HG02970 (cell line): Measurements from ENCODE around the gene FYB2.
A peak's percentile ranks its signal among the peaks of the same experiment; 100 is the strongest.
"Not testable (repeated sequence)": the region's sequence is repeated elsewhere in the genome, so short reads cannot be mapped to it uniquely, and the experiment has no call there.

Source experiments
- ATAC-seq: cut with Tn5 transposase; IDR thresholded peaks from one replicate; pipeline ENCODE4 v1.9.1; 2021; ENCODE audit warnings: mild to moderate bottlenecking, moderate library complexity, moderate number of reproducible peaks; ENCODE audit not compliant: unreplicated experiment, low FRiP score

The FYB2 gene

GRCh38 chr1:56798053-56798471, 21.1 kb downstream of the FYB2 start:
- ATAC-seq = no peak

- no peak for ATAC-seq
Measured at GRCh38 chr1:56797065-56797685, 22.0 kb downstream of the FYB2 start.

GRCh38 chr1:56795870-56796269, 23.3 kb downstream of the FYB2 start:
- no peak for ATAC-seq

DNA sequence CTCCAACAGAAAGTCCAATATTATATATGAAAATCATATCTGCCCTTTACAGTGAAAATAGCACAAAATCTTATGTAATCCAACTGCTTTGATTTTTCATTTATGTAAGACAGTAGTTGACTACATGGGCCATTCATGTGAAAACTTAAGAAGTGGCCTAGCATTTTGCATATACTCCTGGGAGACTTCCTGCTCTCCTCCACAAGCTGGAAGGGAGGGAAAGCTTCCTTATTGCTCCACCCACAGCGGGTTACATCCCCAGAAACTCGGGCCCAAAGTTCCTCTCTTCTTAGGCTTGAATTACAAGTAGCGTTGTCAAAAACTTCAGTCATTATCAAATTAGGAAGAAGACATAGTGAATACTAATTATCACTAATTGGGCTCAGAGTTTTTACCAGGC, 29.2 kb downstream of the FYB2 start:
- ATAC-seq = no peak

- no peak for ATAC-seq
Measured at GRCh38 chr1:56788588-56788987, 30.6 kb downstream of the FYB2 start.

DNA sequence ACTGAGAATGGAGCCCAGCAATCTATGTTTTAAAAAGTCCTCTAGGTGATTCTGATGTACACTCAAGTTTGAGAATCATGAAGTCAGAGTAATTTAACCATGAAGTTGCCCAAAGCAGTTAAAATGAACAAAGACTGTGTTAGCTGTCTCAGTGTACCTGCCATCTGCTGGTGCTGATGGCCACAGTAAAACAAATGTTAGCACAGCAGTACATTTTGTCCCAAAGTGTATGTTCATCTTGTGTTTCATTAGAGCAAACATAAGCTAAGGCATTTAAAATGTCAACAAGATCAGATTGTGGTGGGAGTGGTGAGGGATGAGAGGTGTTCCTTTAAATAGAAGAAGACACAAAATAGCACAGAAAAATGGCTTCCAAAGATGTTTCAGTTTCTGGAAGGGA, 31.1 kb downstream of the FYB2 start:
- ATAC-seq = no peak

DNA sequence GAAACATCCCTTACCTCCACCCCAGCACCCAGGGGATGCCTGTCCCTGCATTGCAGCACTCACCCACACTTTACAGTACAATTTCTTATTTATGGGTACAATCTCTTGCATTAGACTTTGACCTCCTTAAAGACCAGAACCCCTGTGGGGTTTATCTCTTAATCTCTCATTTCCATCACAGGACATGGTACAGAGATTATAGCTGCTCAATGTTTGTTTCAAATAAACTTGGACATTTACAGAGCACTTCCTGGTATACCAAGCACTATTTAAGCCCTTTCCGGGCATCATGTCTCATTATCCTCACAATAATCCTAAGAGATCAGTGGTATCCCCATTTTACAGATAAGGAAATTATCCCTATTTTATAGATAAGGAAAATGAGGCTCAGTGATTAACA, 31.9 kb downstream of the FYB2 start:
- ATAC-seq = no peak

DNA sequence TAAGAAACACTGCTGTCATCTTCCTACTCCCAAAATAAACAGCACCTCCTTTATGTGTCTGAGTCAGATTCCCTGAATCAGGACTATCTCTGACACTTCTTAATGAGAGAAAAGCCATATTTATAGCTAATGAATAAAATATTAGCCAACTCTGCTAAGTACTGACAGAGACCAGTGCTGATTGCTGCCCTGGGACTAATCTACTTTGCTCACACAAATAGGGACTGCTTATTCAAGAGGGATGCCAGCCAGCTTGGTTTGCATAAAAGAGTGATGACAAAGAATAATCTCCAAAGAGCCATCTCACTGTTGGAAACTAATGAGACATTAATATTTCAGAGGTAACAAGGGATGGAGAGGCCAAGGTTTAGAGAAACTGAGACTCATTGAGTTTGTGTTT, 36.4 kb downstream of the FYB2 start:
- no peak for ATAC-seq

- ATAC-seq = no peak
Measured at GRCh38 chr1:56780826-56781225, 38.4 kb downstream of the FYB2 start.

DNA sequence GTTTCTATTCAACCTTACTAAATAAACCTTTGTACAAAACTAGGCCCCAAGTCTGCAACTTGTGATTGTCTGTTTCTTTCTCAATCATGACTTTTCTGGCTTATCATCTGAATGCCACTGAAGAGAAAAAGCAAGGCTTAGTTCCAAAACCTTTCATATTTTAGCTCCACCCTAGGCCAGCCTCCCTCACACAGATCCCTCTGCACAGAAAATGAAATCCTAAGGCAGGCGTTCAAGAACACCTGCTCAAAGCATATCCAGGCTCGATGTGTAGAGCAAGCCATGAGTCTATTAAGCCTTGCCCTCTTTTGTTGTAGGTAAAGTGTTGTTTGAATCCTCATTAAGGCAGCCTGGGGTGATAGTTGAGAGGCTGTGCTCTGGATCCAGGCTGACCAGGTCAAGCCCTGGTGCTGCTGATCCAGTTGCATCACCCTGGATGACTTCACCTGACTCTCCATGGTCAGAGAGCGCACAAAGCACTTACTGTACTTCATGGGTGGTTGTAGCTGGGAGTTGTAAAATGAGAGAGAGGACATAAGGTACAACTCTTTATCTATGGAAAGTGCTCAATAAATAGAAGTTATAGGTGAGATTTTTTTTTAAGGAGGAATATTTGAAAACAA, 39.0 kb downstream of the FYB2 start:
- ATAC-seq = no peak

- no peak for ATAC-seq
Measured at GRCh38 chr1:56777972-56778371, 41.2 kb downstream of the FYB2 start.

- not testable (repeated sequence) for ATAC-seq
Measured at GRCh38 chr1:56774732-56775131, 44.5 kb downstream of the FYB2 start.

- peak; percentile 49 for ATAC-seq
Measured at GRCh38 chr1:56774067-56774609, 45.1 kb downstream of the FYB2 start.

- no peak for ATAC-seq
Measured at GRCh38 chr1:56773341-56774066, 45.7 kb downstream of the FYB2 start.

DNA sequence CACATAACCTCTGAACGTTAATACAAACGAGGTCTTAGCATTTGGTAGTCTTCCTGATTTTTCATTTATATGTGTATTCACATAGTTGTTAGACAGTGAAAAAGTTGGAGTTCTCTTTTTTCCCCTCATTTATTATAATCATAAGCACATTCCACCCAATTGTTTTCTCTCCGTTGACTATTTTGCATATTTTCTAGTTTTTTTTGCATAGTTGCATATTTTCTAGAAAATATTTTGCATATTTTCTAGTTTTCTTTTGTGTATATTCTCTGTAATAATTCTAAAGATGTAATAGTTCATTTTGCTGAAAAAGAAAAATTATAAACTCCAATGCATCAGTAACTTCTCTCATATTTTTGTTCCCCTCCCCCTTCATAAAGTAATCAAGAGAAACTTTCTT, 47.5 kb downstream of the FYB2 start:
- no peak for ATAC-seq

DNA sequence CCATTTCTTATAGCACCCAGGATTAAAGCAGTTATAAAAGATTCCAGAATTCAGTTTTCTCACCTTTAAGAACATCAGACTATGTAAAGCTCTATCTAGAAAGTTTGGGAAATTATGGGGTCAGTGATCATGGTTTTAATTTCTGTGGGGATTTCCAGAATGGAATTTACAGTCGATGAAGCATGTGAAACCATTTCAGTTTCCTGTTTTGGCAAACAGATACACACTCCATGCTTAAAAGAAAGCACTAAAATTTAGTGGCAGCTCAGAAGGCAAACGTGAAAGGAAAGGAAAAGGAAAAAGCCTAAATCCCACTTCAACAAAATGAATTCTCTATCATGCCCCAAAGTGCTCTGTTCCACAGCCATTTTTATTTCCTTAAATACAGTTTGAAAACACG, 60.4 kb downstream of the FYB2 start:
- no peak for ATAC-seq

GRCh38 chr1:56758135-56758534, 61.1 kb downstream of the FYB2 start:
- ATAC-seq = no peak

DNA sequence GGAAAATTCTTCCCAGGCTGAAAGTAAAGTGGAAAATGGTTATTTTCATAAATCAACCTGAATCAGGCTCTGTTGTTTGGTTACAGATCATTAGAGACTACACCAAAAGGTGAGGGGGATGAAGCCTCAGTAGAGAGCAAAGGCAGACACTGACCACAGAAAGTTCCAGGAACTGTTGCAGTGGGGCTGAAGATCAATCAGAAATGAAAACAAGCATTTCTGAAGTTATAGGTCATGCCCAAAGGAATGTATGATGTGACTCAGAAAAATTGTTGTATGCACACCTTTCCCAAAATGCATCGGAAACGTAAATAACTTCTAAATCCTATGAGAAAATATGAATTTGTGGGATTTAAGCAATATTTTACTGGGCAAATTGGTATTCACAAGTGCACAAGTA, 63.3 kb downstream of the FYB2 start:
- ATAC-seq = no peak

GRCh38 chr1:56754708-56755479, 64.3 kb downstream of the FYB2 start:
- ATAC-seq = no peak

DNA sequence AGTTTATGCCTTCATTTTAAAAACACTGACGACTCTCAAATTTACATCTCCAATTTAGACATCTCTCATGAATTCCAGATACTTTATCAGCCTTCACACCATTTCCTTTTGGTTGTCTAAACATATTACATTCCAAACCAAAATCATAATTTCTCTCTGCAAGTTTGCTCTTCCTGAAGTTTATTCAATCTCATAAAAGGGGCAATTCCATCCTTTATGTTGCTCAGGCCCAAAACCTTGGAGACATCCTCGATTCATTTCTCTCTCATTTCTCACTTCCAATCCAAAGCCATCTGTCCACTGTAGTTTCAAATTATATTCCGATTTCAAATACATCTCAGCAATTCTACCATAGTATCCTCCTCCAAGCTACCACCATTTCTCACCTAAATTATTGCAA, 74.0 kb downstream of the FYB2 start:
- no peak for ATAC-seq

DNA sequence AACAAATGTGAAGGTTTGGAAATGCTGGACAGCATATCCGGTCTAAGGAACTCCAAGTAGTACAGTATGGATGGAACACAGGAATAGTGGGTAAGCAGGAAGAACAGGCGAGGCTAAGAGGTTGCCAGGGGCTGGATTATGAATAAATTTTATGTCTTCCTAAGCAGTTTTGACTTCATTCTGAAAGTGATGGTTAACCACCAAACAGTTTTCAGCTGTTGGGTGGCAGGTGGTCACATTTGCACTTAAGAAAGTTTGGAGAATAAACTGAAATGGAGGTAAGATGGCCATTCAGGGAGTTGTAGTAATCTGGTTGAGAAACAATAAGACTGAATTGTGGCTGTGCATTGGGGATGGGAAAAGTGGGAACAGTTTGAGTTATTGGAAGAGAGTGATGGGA, 90.2 kb downstream of the FYB2 start:
- ATAC-seq = no peak
